ENCODE results near the gene CLCN2.

The CLCN2 gene

DNA sequence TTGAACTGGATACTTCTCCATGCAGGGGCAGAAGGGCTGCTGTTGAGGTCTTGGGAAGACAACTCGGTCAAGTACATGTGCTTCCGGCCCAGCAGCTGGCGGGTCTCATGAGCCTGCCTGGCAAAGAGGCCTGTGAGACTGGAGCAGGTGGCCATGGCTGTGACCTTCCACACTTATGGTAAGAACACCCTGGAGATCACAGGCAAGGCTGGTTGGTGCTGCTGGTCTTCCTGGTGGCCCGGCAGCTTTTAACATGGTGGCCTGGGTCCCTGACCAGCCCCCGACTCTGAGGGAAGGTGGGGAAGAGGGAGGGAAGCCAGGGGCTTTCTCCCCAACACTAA, 33.9 kb upstream of the CLCN2 start:
- TF ChIP-seq POLR2A (IDR thresholded peaks at IDR 0.05; ENCODE audit: extremely low read depth, insufficient read length) (no peak), MYC (IDR thresholded peaks at IDR 0.05; ENCODE audit: low read depth, low read length) (no peak), MAX (IDR thresholded peaks at IDR 0.05; ENCODE audit: low read depth, low read length) (no peak), CTCF (IDR thresholded peaks at IDR 0.05; ENCODE audit: low read depth, low read length) (no peak)
- no peak overlapping the region for H3K4me3 ChIP-seq (ENCODE audit: low read depth, low read length)
- no peak for DNase-seq (ENCODE audit: low read depth)

- H3K4me3 ChIP-seq (ENCODE audit: low read depth, low read length) = no peak overlapping the region
- TF ChIP-seq MAX (IDR thresholded peaks at IDR 0.05; ENCODE audit: low read depth, low read length) (no peak), MYC (IDR thresholded peaks at IDR 0.05; ENCODE audit: low read depth, low read length) (no peak), POLR2A (IDR thresholded peaks at IDR 0.05; ENCODE audit: extremely low read depth, insufficient read length) (no peak), CTCF (IDR thresholded peaks at IDR 0.05; ENCODE audit: low read depth, low read length) (no peak)
- no peak for DNase-seq (ENCODE audit: low read depth)
Measured at GRCh38 chr3:184391266-184391665, 29.9 kb upstream of the CLCN2 start.

GRCh38 chr3:184389935-184390528, 28.6 kb upstream of the CLCN2 start:
- H3K4me3 ChIP-seq (ENCODE audit: low read depth, low read length) = no peak overlapping the region
- TF ChIP-seq POLR2A (IDR thresholded peaks at IDR 0.05; ENCODE audit: extremely low read depth, insufficient read length) (no peak), MAX (IDR thresholded peaks at IDR 0.05; ENCODE audit: low read depth, low read length) (no peak), CTCF (IDR thresholded peaks at IDR 0.05; ENCODE audit: low read depth, low read length) (no peak), MYC (IDR thresholded peaks at IDR 0.05; ENCODE audit: low read depth, low read length) (no peak)
- DNase-seq (ENCODE audit: low read depth) = no peak

- TF ChIP-seq POLR2A (IDR thresholded peaks at IDR 0.05; ENCODE audit: extremely low read depth, insufficient read length) (no peak), MAX (IDR thresholded peaks at IDR 0.05; ENCODE audit: low read depth, low read length) (no peak), MYC (IDR thresholded peaks at IDR 0.05; ENCODE audit: low read depth, low read length) (no peak), CTCF (IDR thresholded peaks at IDR 0.05; ENCODE audit: low read depth, low read length) (no peak)
- DNase-seq (ENCODE audit: low read depth) = no peak
- no peak overlapping the region for H3K4me3 ChIP-seq (ENCODE audit: low read depth, low read length)
Measured at GRCh38 chr3:184389384-184389783, 28.0 kb upstream of the CLCN2 start.

DNA sequence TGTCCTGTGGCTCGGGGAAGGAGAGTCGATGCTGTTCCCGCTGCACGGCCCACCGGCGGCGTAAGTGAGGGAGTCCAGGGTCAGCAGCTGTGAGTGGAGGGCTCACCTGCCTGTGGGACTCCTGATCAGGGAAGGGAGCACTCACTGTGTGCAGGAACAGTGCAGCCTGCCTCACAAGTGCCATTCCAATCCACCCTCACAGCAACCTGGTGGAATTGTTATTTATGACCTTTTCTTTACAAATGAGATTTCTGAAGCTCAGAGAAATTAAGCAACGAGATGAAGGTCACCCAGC, 27.5 kb upstream of the CLCN2 start:
- no peak for DNase-seq (ENCODE audit: low read depth)
- H3K4me3 ChIP-seq (ENCODE audit: low read depth, low read length) = no peak overlapping the region
- no peak for TF ChIP-seq MAX (IDR thresholded peaks at IDR 0.05; ENCODE audit: low read depth, low read length)
- TF ChIP-seq CTCF (IDR thresholded peaks at IDR 0.05; ENCODE audit: low read depth, low read length) = no peak
- no peak for TF ChIP-seq MYC (IDR thresholded peaks at IDR 0.05; ENCODE audit: low read depth, low read length)
- no peak for TF ChIP-seq POLR2A (IDR thresholded peaks at IDR 0.05; ENCODE audit: extremely low read depth, insufficient read length)

Measured in NB4 (cell line).